T47D (cell line): ENCODE measurements around the gene KLF15.

ENCODE experiments used
- DNase-seq, 2 experiments: peaks; one replicate each; pipeline versions ENCODE4 v3.0.0 to v3.0.0-alpha.2; 2011 to 2012; ENCODE audit warnings: low read depth in 1 of 2, low spot score in 1 of 2
- JUND ChIP-seq: IDR thresholded peaks from 2 replicates; pipeline ENCODE4 v1.6.1; 2012; ENCODE audit warnings: low read depth
- in situ Hi-C: cut with HindIII; loops from 2 replicates; pipeline ENCODE4 v1.10.0; 2016; ENCODE audit warnings: low sequenced_read_pairs, low pct_unique_long_range_greater_than_20kb

The KLF15 gene

DNA sequence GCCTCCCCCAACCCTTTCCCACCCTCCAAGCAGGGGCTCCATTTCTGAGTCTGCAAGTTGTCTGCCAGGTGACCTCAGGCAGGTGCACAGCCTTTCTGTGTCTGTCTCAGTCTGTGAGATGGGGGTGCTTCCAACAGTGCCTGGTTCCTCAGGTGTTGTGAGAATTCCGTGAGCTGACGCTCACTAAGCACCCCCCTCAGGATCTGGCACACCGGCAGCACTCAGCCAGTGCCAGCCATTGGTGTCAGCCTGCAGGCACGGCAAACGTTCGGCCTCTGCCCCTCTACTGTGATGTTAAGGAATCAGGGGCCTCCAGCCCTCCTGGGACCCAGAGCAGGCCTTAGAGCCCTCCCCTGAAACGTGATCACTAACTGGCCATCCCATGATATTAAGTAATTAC is 2.4 kb downstream of the KLF15 start:
- TF ChIP-seq JUND = no peak
- DNase-seq = no peak
- in situ Hi-C loops = no loop called here

DNA sequence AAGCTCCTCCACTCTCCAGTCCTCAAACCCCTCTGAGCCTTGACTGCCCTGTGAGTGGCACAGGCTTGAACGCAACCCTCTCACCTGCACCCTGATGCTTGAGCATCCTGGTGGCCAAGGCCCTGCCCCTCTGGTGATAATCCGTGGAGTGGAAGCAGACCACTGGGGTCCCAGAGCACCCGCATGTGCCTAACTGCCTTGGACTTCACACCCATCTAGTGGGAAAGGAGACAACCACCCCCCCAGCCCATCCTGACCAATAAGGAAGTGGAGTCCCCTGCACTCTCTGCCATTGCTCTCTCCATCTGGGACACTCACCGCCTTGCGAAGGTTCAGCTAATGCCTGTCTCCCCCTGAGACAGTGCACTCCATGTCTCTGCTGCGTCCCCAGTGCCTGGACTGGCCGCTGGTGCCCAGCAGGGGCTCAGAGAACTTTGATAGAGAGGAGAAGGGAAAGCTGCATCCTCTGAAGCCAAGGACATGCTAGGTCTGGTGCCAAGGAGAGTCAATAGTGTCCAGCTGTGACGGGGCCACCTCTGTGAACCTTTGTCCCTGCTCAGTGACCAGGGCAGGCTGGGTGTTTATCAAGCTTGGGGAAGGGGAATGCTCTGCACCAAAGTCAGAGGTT is 3.4 kb downstream of the KLF15 start:
- in situ Hi-C loops = no loop called here
- DNase-seq = no peak
- TF ChIP-seq JUND = no peak

DNA sequence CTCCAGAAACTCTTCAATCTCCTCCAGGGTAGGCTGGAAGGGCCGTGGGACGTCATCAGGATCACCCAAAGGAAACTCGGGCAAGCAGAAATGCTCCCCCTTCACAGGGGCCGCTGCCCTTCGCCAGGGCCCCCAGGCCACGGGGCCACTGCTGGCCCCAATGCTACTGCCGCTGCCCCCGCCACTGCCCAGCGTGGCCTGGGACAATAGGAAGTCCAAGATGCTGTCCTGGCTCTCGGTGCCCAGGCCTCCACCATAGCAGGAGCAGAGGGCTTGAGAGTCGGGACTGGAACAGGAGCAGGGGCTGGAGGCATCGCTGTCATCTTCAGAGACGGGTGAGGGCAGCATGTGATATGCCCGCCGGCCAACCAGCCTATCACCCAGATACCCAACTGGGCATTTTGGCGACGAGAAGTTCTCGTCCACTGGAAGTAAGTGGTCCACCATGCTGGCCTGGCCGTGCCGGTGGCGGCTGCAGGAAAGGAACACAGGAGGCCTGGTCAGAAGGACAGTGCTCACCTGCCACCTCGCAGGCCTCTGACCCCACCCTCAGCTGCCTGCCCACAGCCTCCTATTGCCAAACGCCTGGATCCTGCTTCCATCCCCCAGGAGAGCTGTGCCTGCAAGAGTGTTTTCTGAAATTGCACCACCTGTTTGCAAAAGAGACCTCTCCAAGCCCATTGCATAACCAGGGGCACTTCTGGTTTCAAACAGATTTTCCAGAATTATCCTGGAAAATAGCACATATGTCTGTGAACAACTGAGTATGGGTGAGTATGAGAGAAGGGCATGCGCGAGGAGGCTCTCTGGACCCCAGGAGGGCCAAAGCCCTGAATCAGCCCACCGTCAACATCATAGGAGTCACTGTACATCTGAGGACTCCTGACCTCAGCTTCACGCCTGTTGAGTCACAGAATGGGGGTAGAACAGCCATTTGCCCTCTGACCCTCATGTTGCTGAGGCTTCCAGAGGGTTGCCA is 4.4 kb downstream of the KLF15 start:
- no peak for TF ChIP-seq JUND
- in situ Hi-C loops = no loop called here
- DNase-seq = no peak

DNA sequence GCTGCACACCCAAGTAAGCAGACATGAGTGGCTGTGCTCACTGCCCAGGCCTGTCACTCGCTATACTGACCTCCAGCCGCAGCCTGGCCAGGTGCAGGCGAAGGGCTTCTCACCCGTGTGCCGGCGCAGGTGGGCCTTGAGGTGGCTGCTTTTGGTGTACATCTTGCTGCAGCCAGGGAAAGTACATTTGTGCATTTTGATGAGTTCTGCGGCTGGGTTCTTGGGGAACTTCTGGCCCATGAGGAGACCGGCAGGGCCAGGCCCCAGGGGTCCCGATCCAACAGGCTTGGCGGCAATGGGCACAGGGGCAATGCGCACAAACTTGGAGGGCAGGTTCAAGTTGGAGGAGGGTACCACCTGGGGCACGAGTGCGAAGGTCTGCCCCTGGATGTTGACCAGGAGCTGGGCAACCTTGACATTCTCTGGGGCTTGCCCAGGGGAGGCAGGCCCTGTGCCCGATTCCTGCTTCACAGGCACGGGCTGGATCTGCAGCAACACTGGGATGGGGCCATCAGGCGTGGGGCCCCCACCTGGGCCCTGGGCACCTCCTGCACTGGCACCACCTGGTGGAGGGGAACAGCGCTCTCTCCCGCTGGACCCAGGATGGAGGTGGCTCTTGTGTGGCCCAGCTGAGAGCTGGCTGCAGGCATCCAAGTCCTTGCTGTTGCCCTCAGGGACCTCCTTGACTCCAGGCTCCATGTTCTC is 5.3 kb downstream of the KLF15 start:
- peak in 1 of 2 experiments; percentile 21 for DNase-seq
- in situ Hi-C loops = no loop called here
- no peak for TF ChIP-seq JUND

DNA sequence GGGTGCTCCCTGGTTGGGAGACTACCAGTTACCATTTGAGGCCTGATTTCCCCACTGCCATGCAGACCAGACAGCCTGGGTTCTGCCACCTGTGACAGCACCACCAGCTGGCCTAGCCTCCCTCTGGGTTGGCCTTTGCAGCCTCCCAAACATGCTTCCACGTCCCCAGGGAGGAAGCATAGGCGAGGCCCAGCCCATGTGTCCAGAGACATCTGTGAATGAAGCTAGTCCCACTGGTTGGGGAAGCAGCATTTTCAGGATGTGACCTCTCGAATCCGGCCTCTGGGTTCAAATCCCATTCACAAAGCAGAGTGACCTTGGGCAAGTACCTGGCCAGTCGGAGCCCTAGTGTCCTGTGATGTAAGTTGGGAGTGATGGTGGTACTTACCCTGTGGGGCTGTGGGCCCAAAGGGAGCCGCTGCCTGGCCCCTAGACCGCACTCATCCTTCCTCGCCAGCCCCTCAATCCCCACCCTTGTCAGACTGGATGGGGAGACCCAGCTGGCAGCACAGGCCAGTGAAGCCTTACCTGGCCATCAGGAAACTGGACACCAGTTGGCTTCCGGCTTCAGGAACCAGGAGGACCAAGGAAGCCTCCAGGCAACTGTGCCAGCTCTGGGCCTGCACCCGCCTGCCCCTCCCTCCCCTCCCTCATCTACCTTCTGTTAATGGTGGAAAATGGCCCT is 6.0 kb downstream of the KLF15 start:
- TF ChIP-seq JUND = no peak
- DNase-seq = no peak
- in situ Hi-C loops = no loop called here

DNA sequence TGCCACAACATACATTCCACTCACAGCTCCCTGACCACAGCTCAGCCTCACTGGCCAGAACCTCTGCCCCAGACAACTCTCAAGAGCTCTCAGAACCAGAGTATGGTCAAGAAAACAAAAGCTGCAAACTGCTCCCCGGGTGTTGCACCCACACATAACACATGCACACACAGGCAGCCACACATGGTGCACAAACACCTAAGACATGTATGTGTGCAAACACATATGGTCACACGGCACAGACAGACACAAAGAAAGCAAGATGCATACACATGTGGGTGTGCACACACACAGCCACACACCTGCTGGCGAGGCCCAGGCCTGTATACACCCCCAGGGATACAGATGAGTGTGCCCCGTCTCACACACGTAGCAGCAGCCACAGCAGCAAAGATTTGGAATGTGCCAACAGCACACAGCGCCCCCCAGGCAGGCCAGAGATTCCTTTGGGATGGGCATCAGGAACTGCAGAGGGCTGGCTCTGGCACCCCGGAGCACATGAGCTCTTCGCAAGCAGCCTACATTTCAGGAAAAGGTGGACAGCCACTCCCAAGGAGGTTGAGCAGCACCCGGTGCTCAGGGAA is 6.6 kb downstream of the KLF15 start:
- in situ Hi-C loops = no loop called here
- TF ChIP-seq JUND = no peak
- no peak for DNase-seq

DNA sequence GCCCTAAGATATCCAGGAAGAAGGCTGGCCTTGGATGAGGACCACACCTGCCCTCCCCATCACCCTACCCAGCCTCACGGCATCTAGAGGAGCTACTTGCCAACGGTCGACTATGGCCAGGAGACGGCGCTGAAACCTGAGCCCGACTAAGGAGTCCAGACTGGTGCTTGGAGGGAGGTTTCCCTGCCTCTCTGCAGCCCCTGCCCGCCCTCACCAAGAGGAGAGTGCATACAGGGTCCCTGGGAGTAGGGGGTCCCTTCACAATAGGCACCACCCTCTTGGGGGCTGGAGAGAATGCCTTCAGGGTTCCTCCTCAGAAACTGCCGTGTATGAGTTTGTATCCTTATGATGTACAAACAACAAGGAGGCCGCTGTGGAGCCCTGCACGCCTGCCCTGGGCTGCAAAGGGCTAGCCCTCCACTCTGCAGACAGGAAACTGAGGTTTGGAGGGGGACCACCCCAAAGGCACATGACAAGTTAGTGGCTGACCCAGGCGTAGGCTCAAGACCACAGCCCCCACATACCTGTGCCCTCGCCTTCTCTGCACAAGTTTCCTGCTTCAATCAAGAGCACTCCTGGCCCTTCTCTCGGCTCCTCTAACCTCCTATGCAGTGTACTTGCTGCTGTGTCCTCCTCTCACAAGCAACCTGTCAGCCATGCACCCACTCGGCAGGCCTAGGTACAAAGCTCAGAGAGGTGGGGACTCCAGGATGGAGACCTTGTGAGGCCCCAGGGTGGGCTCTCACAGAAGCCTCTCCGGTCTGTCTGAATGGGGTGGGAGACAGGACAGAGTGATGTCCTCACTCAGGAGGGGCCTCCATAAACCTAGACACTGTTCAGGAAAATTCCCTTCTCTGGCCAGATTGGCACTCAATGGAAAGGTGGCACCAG is 7.4 kb downstream of the KLF15 start:
- in situ Hi-C loops = no loop called here
- TF ChIP-seq JUND = no peak
- no peak for DNase-seq

DNA sequence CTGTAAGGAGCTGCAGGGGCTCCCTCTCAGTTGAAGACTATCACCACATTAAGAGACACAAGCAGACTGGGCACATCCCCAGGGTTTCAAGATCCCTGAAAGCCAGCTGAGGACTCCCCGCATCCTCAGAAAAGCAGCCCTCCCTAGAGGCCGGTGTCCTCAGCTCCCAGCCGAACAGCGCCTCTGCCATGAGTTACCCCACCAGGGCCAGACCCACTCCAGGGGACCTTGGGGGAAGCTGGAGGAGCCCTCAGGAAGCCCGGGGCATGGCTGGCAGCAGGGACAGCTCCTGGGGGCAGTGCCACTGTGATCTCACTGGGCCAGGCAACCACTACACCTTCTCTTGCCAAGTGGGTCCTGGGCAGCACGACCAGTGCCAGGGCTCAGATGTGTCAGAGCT is 8.1 kb downstream of the KLF15 start:
- in situ Hi-C loops = no loop called here
- TF ChIP-seq JUND = no peak
- no peak for DNase-seq

DNA sequence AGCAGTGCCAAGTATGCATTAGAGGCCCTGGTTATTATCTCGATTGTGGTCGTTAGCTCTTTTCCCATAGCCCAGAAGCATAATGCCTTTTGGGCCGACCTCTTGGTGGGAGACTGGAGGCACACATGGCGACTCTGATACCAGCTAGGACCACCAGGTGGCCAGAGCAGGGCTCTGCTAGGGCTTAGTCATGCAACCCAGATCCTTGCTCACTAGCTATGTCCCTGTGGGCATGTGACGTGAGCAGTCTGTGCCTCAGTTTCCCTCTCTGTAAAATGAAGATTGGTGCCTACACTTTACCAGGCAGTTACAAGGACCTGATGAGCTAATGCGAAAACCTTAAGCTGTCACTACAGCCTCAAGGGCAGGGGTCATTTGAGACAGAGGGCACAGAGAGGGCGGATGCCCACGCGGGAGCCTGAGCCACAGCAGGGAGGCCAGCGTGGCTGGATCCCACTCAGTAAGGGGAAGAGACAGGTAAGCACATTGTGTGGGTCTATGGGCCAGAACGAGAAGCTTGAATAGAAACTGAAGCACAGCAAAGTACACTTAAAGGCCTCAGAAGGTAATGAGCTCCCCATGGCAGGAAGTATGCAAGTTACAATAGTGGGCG is 8.8 kb downstream of the KLF15 start:
- no peak for TF ChIP-seq JUND
- in situ Hi-C loops = no loop called here
- no peak for DNase-seq

DNA sequence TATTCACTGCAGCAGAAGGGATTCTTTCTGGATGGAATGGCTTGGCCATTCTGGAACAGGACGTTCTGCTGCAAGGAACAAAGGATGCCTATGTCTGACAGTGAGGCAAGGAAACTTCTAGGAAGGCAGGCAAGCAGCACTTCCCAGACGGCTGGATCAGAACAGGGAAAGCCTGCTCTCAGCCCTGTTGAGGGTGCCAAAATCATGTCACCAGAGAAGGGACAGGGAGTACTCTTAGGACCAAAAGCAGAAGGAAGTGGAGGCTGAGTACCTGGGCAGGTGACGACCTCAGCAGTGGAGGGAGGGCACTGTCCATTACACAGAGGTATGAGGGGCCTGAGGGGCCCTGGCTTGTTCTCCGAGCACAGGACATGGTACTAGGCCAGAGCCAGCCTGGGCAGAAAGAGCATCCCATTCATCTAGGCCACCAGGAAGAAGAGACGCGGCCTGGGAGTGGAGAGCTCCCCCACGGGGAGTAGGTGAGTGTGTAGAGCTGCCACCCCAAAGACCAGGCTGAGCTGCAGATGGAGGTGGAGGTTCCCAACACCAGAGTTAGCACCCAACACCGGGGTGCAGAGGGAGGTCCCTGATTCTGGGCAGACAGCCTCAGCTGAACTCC is 9.6 kb downstream of the KLF15 start:
- in situ Hi-C loops = no loop called here
- no peak for TF ChIP-seq JUND
- no peak for DNase-seq

DNA sequence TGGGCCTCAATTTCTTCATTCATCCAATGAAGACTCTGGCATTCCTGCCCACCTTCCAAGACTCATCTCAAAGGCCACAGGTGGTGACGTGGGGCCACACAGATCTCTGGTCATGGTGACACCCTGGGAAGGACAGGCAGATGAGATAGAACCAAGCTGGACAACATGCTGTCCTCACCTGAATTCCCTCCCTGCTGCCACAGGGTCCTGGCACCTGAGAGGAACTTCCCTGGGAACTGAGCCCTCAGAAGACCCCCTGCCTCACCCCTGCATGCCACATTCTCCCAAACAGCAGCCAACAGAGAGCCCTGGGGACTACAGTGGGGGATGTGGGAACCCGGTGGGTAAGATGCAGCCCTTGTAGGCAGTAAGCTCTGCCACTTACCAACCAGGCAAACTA is 10.7 kb downstream of the KLF15 start:
- in situ Hi-C loops = no loop called here
- TF ChIP-seq JUND = no peak
- DNase-seq = no peak
